A549 treated with GW870086 at 1 μM for 4 hours (cell line): ENCODE data around the gene SLAMF6. TPM values are rescaled to one million over a fixed set of nuclear protein-coding genes. Genes with fewer than 3 reads are reported as not detected.

Experiments
- total RNA-seq: library from RNA; stranded (reverse); fragments of 200-300 nt; extraction: Qiagen RNA extraction; gene quantifications from 5 replicates; pipeline ENCODE4 v1.2.3, GENCODE V29; 2022; ENCODE audit warnings: low read depth

SLAMF6 gene
- total RNA-seq, result not detected in 5 replicates

GRCh38 chr1:160522622-160523345 lies at the start of gene SLAMF6:
Gene SLAMF6, minus strand, starts transcription at chr1:160523255. Its CDS starts 63 bp downstream, at chr1:160523192.

Other genes starting within 250 kb of the SLAMF6 start
- gene PEX19, start 238.1 kb downstream of the SLAMF6 start, total RNA-seq, result 17.6 to 26.6 TPM (median 25.1 TPM) in 5 replicates
- gene COPA, start 180.0 kb downstream of the SLAMF6 start, total RNA-seq, result 80.3 to 97.4 TPM (median 81.0 TPM) in 5 replicates
- gene NCSTN, start 179.9 kb downstream of the SLAMF6 start, total RNA-seq, result 38.8 to 49.7 TPM (median 45.4 TPM) in 5 replicates
- gene NHLH1, start 156.2 kb downstream of the SLAMF6 start, total RNA-seq, result 0.30 to 0.51 TPM (median 0.38 TPM) in 5 replicates
- 0.69 to 1.0 TPM (median 0.84 TPM) in 5 replicates for gene VANGL2, start 122.7 kb downstream of the SLAMF6 start, total RNA-seq
- gene CD84, start 56.2 kb upstream of the SLAMF6 start, total RNA-seq, result not detected in 5 replicates
- gene SLAMF1, start 123.8 kb upstream of the SLAMF6 start, total RNA-seq, result not detected in 5 replicates
- not detected in 5 replicates for gene CD48, start 188.6 kb upstream of the SLAMF6 start, total RNA-seq
- gene SLAMF7, start 216.0 kb upstream of the SLAMF6 start, total RNA-seq, result 1.1 to 2.8 TPM (median 1.8 TPM) in 5 replicates